ENCODE measurements around the gene C6orf62. TPM values are rescaled to one million over a fixed set of nuclear protein-coding genes. Genes with fewer than 3 reads are reported as not detected.

C6orf62 gene
- total RNA-seq, 1 experiment from 2014 or later = 86.4 TPM

GRCh38 chr6:24690593-24690992 lies 28.4 kb downstream of the C6orf62 start (continued):
- TF ChIP-seq AFF4 (CRISPR knock-in tag; IDR thresholded peaks at IDR 0.05; ENCODE audit: borderline replicate concordance) (no peak), USF1 (CRISPR knock-in tag; IDR thresholded peaks at IDR 0.05) (no peak), TP53 (CRISPR knock-in tag; IDR thresholded peaks at IDR 0.05) (no peak), ATF2 (CRISPR knock-in tag; IDR thresholded peaks at IDR 0.05; ENCODE audit: borderline replicate concordance, low read depth) (no peak)
- TF ChIP-seq, protein P1, sequence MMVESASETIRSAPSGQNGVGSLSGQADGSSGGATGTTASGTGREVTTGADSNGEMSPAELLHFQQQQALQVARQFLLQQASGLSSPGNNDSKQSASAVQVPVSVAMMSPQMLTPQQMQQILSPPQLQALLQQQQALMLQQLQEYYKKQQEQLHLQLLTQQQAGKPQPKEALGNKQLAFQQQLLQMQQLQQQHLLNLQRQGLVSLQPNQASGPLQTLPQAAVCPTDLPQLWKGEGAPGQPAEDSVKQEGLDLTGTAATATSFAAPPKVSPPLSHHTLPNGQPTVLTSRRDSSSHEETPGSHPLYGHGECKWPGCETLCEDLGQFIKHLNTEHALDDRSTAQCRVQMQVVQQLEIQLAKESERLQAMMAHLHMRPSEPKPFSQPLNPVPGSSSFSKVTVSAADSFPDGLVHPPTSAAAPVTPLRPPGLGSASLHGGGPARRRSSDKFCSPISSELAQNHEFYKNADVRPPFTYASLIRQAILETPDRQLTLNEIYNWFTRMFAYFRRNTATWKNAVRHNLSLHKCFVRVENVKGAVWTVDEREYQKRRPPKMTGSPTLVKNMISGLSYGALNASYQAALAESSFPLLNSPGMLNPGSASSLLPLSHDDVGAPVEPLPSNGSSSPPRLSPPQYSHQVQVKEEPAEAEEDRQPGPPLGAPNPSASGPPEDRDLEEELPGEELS (CRISPR knock-in tag; IDR thresholded peaks at IDR 0.05) = no peak

DNA sequence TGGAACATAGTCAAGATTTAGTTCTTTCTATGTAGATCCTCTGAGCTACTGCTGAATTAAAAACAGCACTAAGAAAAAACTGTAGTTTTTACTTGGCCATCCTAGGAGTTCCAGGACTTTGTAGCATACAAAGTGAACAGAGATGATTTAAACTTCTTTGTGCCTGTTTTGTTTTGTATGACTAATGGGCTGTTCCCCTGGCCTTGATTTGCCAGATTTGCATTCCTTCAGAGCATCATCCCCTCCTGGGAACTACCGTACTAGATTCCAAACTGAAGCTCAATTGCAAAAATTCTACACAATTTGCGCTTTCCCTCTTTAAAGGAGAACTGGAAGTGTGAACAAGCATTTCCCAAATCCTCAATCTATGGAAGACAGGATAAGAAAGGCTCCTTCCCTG lies 29.0 kb downstream of the C6orf62 start:
- Mint-ChIP-seq H3K4me1 (peaks cover 29% of the 10 kb centered on the region), H3K36me3 (peaks cover 13% of the 10 kb centered on the region), H3K9me3 (0 out of 2 replicates have a peak, but pooled peaks cover 3% of the 10 kb centered on the region), H3K27me3 (ENCODE audit: low read depth) (no peaks in the 10 kb centered on the region), H3K27ac (peak overlapping the region; percentile 22; the same call in 1 of the 2 replicates), H3K4me3 (no peak overlapping the region)
- CTCF ChIA-PET = no interaction called here
- POLR2A ChIA-PET = no interaction called here
- DNase-seq (ENCODE audit: low spot score) (no peak), ATAC-seq (no peak)
- TF ChIP-seq ELF4 (CRISPR knock-in tag; IDR thresholded peaks at IDR 0.05; ENCODE audit: low read depth) (no peak), FOXK1 (CRISPR knock-in tag; IDR thresholded peaks at IDR 0.05) (no peak), ZNF425 (CRISPR knock-in tag; conservative IDR thresholded peaks at IDR 0.05) (no peak), ZNF121 (CRISPR knock-in tag; IDR thresholded peaks at IDR 0.05) (no peak), ZNF512 (CRISPR knock-in tag; IDR thresholded peaks at IDR 0.05; ENCODE audit: borderline replicate concordance) (no peak), JUN (CRISPR knock-in tag; IDR thresholded peaks at IDR 0.05) (no peak), MAX (CRISPR knock-in tag; IDR thresholded peaks at IDR 0.05) (no peak), FOXP1 (CRISPR knock-in tag; IDR thresholded peaks at IDR 0.05; ENCODE audit: borderline replicate concordance) (no peak), MLX (CRISPR knock-in tag; IDR thresholded peaks at IDR 0.05) (no peak), ESRRA (CRISPR knock-in tag; IDR thresholded peaks at IDR 0.05; ENCODE audit: borderline replicate concordance) (no peak)
- TF ChIP-seq, protein P2, sequence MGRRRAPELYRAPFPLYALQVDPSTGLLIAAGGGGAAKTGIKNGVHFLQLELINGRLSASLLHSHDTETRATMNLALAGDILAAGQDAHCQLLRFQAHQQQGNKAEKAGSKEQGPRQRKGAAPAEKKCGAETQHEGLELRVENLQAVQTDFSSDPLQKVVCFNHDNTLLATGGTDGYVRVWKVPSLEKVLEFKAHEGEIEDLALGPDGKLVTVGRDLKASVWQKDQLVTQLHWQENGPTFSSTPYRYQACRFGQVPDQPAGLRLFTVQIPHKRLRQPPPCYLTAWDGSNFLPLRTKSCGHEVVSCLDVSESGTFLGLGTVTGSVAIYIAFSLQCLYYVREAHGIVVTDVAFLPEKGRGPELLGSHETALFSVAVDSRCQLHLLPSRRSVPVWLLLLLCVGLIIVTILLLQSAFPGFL (CRISPR knock-in tag; IDR thresholded peaks at IDR 0.05; ENCODE audit: borderline replicate concordance) = no peak
- TF ChIP-seq, protein P3, sequence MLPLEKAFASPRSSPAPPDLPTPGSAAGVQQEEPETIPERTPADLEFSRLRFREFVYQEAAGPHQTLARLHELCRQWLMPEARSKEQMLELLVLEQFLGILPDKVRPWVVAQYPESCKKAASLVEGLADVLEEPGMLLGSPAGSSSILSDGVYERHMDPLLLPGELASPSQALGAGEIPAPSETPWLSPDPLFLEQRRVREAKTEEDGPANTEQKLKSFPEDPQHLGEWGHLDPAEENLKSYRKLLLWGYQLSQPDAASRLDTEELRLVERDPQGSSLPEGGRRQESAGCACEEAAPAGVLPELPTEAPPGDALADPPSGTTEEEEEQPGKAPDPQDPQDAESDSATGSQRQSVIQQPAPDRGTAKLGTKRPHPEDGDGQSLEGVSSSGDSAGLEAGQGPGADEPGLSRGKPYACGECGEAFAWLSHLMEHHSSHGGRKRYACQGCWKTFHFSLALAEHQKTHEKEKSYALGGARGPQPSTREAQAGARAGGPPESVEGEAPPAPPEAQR (CRISPR knock-in tag; IDR thresholded peaks at IDR 0.05) = no peak
- TF ChIP-seq, protein P4, sequence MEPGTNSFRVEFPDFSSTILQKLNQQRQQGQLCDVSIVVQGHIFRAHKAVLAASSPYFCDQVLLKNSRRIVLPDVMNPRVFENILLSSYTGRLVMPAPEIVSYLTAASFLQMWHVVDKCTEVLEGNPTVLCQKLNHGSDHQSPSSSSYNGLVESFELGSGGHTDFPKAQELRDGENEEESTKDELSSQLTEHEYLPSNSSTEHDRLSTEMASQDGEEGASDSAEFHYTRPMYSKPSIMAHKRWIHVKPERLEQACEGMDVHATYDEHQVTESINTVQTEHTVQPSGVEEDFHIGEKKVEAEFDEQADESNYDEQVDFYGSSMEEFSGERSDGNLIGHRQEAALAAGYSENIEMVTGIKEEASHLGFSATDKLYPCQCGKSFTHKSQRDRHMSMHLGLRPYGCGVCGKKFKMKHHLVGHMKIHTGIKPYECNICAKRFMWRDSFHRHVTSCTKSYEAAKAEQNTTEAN (CRISPR knock-in tag; IDR thresholded peaks at IDR 0.05) = no peak
